HG02981 (cell line): Measurements from ENCODE around the gene CPZ.

Source experiments
- ATAC-seq: cut with Tn5 transposase; IDR thresholded peaks from one replicate; pipeline ENCODE4 v1.9.1; 2021; ENCODE audit warnings: mild to moderate bottlenecking, moderate library complexity; ENCODE audit not compliant: unreplicated experiment

CPZ gene

DNA sequence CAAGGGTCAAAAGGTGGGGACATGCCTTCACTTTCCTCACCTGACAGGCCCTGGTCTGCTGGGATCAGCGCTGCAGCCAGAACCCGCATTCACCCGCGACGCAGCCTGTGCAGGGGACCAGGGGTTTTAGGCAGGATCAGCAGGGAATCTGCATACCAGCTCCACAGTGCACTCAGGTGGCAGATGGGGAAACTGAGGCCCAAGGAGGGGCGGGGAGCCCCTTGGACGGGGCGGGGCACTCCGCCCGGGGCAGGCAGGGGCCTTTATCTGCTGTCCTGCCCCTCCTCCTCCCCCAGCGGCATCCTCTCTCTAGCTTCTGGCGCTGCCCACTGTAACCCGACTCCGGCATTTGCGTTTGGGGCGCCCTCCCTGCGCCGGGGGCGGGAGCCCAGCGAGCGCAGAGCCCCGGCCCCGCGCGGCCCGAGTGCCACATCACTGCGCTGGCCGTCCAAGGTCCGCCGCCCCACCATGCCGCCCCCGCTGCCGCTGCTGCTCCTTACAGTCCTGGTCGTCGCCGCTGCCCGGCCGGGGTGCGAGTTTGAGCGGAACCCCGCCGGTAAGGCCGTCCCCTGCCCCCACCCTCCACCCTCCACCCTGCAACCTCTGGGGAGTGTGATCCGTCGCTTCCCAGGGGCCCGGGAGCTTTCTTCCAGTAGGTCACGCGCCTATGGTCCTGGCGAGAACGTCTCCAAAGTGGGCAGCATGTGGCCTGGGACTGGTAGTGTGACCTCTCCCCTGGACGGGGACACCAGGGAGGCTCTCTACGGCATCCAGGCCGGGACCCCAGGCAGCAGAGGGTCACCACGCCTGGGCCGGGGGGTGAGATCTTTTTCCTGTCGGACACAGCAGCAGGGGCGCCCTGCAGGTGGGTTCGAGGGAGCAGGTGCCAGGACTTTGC, at the start of gene CPZ:
Gene CPZ, plus strand, starts transcription at position 400 of the 898 bp plus-strand sequence. Its CDS starts 69 bp downstream, at position 469.
- no peak for ATAC-seq

DNA sequence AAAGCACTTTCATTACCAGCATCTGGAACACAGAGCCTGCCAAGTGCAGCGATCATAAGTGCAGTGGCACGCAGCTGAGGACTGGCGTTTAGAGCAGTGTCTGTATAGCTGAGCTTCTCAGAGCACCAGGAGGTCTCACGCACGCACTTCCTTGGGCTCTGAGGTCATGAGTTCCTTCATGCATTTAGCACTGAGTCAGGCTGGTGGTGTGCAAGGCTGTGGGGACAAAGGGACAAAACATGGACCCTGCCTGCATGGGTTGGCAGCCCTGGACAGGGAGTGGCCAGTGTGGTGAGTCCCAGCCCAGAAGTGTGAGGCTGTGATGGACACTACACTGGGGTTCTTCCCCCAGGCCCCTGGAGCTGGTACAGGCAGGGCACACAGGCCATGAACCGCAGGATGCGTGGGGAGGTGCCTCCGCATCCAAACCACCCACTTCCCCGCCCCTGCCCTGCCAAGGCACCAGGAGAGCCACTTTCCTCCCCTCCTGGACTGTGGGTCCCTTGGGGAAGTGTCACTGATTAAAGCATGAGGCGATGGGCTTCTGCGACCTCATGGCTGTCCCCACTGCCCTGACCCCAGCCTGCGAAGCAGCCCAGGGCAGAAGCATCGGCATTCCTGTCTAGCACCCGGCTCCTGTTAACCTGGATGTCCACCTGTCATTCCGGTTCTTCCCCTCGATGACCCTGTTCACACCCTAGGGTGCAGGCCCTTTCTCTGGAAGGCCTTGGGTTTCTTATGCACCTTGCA, 49.6 kb upstream of the CPZ start:
- no peak for ATAC-seq

DNA sequence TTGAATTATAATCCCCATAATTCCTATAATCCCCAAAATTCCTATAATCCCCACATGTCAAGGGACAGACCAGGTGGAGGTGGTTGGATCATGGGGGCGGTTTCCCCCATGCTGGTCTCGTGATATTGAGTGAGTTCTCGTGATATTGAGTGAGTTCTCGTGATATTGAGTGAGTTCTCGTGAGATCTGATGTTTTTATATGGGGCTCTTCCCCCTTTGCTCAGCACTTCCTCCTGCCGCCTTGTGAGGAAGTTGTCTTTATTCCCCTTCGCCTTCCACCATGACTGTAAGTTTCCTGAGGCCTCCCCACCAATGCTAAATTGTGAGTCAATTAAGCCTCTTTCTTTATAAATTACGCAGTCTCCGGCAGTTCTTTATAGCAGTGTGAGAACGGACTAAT, 48.9 kb upstream of the CPZ start:
- no peak for ATAC-seq

GRCh38 chr4:8544282-8544681, 48.3 kb upstream of the CPZ start:
- ATAC-seq: no peak

DNA sequence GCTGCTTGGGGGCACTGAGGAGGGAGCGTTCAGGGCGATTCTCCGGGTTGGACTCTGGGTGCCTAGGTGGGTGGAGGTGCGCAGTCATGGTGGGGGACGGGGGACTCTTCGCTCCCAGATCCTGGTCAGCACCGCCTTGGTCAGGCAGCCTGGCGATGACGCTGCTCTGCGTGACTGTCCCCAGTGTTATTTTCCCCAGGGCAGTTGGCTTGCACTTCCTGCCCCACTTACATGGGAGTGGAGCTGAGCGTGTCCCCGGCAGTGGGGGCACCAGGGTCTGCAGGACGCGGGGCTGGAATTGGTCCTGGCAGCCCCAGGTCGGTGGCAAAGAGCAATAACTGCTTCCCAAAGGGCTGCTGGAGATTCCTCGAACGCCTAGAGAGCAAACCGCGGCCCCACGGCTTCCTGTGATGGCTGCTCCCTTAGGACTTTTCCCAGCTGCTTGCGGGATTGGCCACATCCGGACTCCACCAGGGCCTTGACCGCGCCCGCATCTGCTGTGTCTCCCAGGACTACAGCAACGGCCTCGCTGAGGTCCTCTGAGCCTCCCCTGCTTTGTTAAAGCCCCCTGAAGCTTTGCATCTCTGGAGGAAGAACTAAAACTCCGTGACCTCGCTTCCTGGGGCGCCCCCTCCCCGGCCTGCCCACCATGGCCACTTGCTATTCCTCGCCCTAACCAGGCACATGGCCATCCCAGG, 47.7 kb upstream of the CPZ start:
- no peak for ATAC-seq

GRCh38 chr4:8545439-8545765, 47.2 kb upstream of the CPZ start:
- no peak for ATAC-seq

GRCh38 chr4:8546766-8547107, 45.8 kb upstream of the CPZ start:
- ATAC-seq: no peak

DNA sequence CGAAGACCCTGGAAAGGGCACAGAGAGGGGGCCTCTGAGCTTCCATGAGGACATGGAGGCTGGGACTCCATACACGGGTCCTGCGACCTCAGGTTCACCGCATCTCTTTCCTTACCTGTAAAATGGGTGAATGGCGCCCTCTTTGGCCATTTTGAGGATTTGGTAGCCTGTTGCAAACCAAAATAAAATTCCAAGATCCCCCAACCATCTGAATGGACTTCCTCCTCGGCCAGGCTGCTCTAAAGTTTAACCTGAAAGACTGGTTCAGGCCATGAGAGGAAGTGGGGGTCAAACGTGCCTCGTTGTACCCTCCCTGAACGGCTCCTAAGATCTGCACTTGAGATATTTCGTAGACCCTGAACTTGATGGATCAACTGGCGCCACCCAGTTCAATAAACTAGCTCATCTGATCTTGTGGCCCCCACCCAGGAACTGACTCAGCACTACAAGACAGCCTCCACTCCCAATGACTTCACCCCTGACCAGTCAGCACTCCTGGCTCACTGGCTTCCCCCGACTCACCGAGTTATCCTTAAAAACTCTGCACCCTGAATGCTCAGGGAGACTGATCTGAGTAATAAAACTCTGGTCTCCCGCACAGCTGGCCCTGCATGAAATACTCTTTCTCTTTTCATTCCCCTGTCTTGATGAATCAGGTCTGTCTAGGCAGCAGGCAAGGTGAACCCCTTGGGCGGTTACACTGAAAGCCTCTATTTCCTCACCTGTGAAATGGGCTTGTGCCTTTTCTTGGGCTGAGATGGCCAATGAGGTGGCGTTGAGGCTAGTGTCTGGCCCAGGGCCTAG, 45.3 kb upstream of the CPZ start:
- no peak for ATAC-seq

- no peak for ATAC-seq
These were observed 44.4 kb upstream of the CPZ start for GRCh38 chr4:8547912-8548730.

DNA sequence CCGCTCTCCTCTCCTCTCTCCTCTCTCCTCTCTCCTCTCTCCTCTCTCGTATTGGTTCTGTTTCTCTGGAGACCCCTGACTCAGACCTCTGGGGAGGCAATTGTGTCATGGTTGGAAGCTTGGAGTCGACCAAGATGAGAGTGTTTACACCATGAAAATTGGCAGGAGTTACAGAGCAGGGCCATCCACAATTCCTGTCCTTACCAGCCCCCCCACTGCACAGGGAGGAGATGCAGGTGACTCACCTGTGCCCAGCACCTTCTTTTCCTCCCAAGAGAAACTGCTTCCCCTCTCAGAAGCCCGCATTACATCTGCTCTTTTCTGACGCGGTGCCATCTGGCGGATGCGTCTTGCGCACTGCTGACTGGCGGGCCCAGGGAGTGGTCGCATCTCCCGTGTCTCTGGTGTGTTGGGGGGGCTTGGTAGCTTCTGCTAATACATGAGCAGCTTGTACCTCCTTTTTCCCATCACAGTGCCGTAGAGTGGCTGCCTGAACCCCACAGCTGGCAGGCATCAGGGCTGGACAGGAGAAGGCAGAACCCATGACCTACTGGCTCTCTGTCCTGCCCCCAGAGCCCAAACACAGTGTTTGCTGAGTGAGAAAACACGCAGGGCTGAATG, 43.7 kb upstream of the CPZ start:
- no peak for ATAC-seq

DNA sequence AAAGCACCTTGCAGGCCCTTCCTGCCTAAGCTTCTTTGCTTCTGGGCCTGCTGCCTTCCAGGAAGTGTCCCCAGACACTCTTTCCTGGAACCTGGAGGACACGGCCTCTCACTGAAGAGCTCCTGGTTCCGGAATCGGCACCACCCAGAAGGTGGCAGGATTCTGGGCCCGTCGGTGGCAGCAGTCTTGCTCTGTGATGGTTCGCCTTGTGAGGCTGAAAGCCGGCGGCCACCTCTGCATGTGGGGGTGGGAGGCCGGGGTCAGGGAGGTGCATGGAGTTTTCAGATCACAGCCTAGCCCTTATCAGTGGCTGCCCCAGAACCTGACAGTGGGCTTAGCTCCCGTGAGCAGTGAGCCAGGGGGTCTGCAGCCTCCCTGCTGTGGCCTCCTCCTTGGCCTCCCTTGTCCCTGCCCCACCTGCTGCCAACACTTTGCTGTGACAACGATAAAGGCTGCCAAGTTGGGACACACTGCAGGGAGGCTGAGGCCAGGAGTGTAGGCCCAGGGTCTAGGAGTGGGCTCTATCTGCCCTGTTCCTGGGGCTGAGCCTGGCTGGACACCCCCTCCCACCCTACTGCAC, 43.1 kb upstream of the CPZ start:
- no peak for ATAC-seq

DNA sequence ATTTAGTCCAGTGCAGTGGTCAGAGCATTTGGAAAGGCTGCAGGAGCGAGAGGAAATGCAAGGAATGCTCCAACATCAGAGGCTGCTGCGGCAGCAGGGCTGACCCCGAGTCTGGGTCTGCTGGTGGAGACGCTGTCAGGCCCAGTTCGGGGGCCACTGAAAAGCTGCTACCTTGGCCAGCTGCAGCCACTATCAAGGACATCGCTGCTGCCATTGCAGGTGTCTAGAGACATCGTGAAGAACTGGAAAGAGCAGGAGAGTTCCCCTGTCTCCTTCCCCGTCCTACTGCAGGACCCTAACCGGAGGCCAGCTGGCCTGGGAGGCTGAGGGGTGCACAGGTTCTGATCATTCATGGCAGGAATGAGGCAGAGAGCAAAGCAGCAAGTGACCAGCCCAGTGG, 41.9 kb upstream of the CPZ start:
- ATAC-seq: no peak

- ATAC-seq: no peak
These were observed 40.5 kb upstream of the CPZ start for GRCh38 chr4:8552024-8552423.

- no peak for ATAC-seq
These were observed 39.9 kb upstream of the CPZ start for GRCh38 chr4:8552581-8553205.

DNA sequence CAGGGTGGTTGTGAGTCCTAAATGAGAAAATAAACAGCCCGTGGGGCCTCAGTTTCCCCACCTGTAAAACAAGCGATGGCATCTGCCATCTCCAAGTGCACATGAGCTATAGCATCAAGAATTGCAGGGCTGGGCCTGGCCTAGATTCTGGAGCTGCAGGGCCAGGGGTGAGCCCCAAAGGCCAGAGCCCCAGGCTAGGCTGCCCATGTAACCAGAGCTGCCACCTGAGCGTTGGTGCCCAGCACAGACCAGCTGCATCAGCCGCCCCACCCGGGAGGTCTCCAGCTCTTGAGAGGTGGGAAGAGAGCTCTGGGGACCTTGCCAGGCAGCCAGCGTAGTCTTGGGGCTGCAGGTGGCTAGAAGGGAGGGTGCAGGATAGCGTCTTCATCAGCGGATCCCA, 39.3 kb upstream of the CPZ start:
- no peak for ATAC-seq

- ATAC-seq: no peak
These were observed 38.6 kb upstream of the CPZ start for GRCh38 chr4:8553991-8554405.

GRCh38 chr4:8554555-8555100, 37.9 kb upstream of the CPZ start:
- no peak for ATAC-seq

DNA sequence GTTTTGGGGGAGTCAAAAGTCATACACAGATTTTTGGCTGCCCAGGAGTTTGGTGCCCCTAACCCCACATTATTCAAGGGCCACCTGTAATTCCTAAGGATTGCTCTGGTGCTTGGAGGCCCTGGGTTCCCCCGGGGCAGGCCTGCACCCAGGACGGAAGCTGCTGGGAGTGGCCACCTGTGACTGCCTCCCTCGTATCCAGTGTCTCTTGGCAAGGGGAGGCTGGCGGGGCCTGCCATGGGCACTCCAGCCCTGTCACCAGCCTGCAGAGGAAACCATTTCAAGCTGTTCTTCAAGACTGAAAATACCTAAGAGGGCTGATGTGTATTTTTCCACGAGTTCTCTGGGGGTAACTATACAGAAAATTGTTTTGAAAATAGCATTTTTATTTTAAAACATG, 36.8 kb upstream of the CPZ start:
- ATAC-seq: no peak
